ENCODE data around the gene FAHD1. TPM values are rescaled to one million over a fixed set of nuclear protein-coding genes. Genes with fewer than 3 reads are reported as not detected.

Gene FAHD1
- total and polyA plus RNA-seq, 2 donors: 22.5 to 23.6 TPM

GRCh38 chr16:1825864-1826690 is 929 bp upstream of the FAHD1 start:
- Histone ChIP-seq H3K27ac (ENCODE audit: low read depth in 1 of 2, low read length in 1 of 2) (peak overlapping the region in 1 of 2 donors; percentile 83), H3K4me1 (ENCODE audit: control insufficient read depth in 2 of 2, insufficient read depth in 2 of 2, low read length in 2 of 2) (peaks cover 13 to 30% of the 10 kb centered on the region in 2 donors)
- DNase-seq (ENCODE audit: low read depth in 6 of 9, low spot score in 9 of 9): peak in 5 of 9 donors; percentile 52 to 79 (median 74)

GRCh38 chr16:1828645-1829410 is 1.8 kb downstream of the FAHD1 start:
- H3K9me3 ChIP-seq (ENCODE audit: control insufficient read depth in 2 of 2, insufficient read depth in 1 of 2, low read length in 1 of 2): no peaks in the 10 kb centered on the region
- H3K27me3 ChIP-seq (ENCODE audit: control insufficient read depth in 2 of 2, insufficient read depth in 1 of 2, low read length in 1 of 2): peaks cover 0 to 12% of the 10 kb centered on the region in 2 donors
- no peak overlapping the region for H3K4me3 ChIP-seq (ENCODE audit: low read length in 2 of 2)
- WGBS: 93% methylated on average over 11 of the region's 11 CpGs
- peaks cover 0 to 9% of the 10 kb centered on the region in 2 donors for H3K36me3 ChIP-seq (ENCODE audit: control insufficient read depth in 2 of 2, insufficient read depth in 2 of 2, low read length in 1 of 2)
- no peak overlapping the region for H3K27ac ChIP-seq (ENCODE audit: low read depth in 1 of 2, low read length in 1 of 2)
- peaks cover 13 to 28% of the 10 kb centered on the region in 2 donors for H3K4me1 ChIP-seq (ENCODE audit: control insufficient read depth in 2 of 2, insufficient read depth in 2 of 2, low read length in 2 of 2)
- DNase-seq (ENCODE audit: low read depth in 6 of 9, low spot score in 9 of 9): no peak

More at GRCh38 chr16:1825864-1826690, 929 bp upstream of the FAHD1 start:
- Histone ChIP-seq H3K9me3 (ENCODE audit: control insufficient read depth in 2 of 2, insufficient read depth in 1 of 2, low read length in 1 of 2) (no peaks in the 10 kb centered on the region), H3K4me3 (ENCODE audit: low read length in 2 of 2) (peak overlapping the region; percentile 42 to 94), H3K36me3 (ENCODE audit: control insufficient read depth in 2 of 2, insufficient read depth in 2 of 2, low read length in 1 of 2) (peaks cover 10 to 21% of the 10 kb centered on the region in 2 donors), H3K27me3 (ENCODE audit: control insufficient read depth in 2 of 2, insufficient read depth in 1 of 2, low read length in 1 of 2) (peaks cover 0 to 12% of the 10 kb centered on the region in 2 donors)
- under 1% methylated on average over 96 of the region's 96 CpGs for WGBS

DNA sequence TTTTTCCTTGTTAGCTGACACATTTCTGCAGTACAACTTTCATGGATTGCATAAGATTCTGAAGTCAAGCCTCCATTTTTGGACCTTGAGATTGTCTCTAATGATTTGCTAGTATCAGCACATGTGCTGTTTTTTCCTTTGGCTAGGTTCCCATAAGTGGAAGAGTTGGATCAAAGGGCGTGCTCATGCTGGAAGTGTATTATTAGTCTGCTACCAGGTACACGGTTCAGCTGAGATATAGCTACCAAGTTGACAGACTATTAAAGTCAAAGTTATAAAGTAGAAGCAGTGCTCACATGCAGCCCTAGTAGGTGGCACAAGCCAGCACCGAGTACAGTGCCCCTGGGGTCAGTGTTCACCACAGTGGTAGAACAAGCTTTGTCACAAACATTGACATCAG is 3.2 kb downstream of the FAHD1 start:
- Histone ChIP-seq H3K27me3 (ENCODE audit: control insufficient read depth in 2 of 2, insufficient read depth in 1 of 2, low read length in 1 of 2) (peaks cover 0 to 11% of the 10 kb centered on the region in 2 donors), H3K4me3 (ENCODE audit: low read length in 2 of 2) (no peak overlapping the region), H3K9me3 (ENCODE audit: control insufficient read depth in 2 of 2, insufficient read depth in 1 of 2, low read length in 1 of 2) (no peaks in the 10 kb centered on the region), H3K4me1 (ENCODE audit: control insufficient read depth in 2 of 2, insufficient read depth in 2 of 2, low read length in 2 of 2) (peaks cover 13 to 20% of the 10 kb centered on the region in 2 donors), H3K36me3 (ENCODE audit: control insufficient read depth in 2 of 2, insufficient read depth in 2 of 2, low read length in 1 of 2) (peaks cover 0 to 6% of the 10 kb centered on the region in 2 donors), H3K27ac (ENCODE audit: low read depth in 1 of 2, low read length in 1 of 2) (no peak overlapping the region)
- DNase-seq (ENCODE audit: low read depth in 6 of 9, low spot score in 9 of 9): no peak
- WGBS: 93% methylated on average over 3 of the region's 3 CpGs

- no peak overlapping the region for H3K4me3 ChIP-seq (ENCODE audit: low read length in 2 of 2)
- H3K4me1 ChIP-seq (ENCODE audit: control insufficient read depth in 2 of 2, insufficient read depth in 2 of 2, low read length in 2 of 2): peaks cover 6 to 13% of the 10 kb centered on the region in 2 donors
- DNase-seq (ENCODE audit: low read depth in 6 of 9, low spot score in 9 of 9): no peak
- H3K27ac ChIP-seq (ENCODE audit: low read depth in 1 of 2, low read length in 1 of 2): no peak overlapping the region
- H3K27me3 ChIP-seq (ENCODE audit: control insufficient read depth in 2 of 2, insufficient read depth in 1 of 2, low read length in 1 of 2): peaks cover 0 to 4% of the 10 kb centered on the region in 2 donors
- 96% methylated on average over 19 of the region's 19 CpGs for WGBS
- no peaks in the 10 kb centered on the region for H3K9me3 ChIP-seq (ENCODE audit: control insufficient read depth in 2 of 2, insufficient read depth in 1 of 2, low read length in 1 of 2)
- H3K36me3 ChIP-seq (ENCODE audit: control insufficient read depth in 2 of 2, insufficient read depth in 2 of 2, low read length in 1 of 2): peaks cover 0 to 6% of the 10 kb centered on the region in 2 donors
Observed at GRCh38 chr16:1831186-1832075, 4.4 kb downstream of the FAHD1 start.

GRCh38 chr16:1832838-1833454 is 5.9 kb downstream of the FAHD1 start:
- peaks cover under 1 to 6% of the 10 kb centered on the region in 2 donors for H3K4me1 ChIP-seq (ENCODE audit: control insufficient read depth in 2 of 2, insufficient read depth in 2 of 2, low read length in 2 of 2)
- WGBS: 93% methylated on average over 9 of the region's 9 CpGs
- peaks cover 0 to 3% of the 10 kb centered on the region in 2 donors for H3K36me3 ChIP-seq (ENCODE audit: control insufficient read depth in 2 of 2, insufficient read depth in 2 of 2, low read length in 1 of 2)
- DNase-seq (ENCODE audit: low read depth in 6 of 9, low spot score in 9 of 9): no peak
- no peak overlapping the region for H3K4me3 ChIP-seq (ENCODE audit: low read length in 2 of 2)
- H3K27ac ChIP-seq (ENCODE audit: low read depth in 1 of 2, low read length in 1 of 2): no peak overlapping the region
- no peaks in the 10 kb centered on the region for H3K9me3 ChIP-seq (ENCODE audit: control insufficient read depth in 2 of 2, insufficient read depth in 1 of 2, low read length in 1 of 2)
- no peaks in the 10 kb centered on the region for H3K27me3 ChIP-seq (ENCODE audit: control insufficient read depth in 2 of 2, insufficient read depth in 1 of 2, low read length in 1 of 2)

DNA sequence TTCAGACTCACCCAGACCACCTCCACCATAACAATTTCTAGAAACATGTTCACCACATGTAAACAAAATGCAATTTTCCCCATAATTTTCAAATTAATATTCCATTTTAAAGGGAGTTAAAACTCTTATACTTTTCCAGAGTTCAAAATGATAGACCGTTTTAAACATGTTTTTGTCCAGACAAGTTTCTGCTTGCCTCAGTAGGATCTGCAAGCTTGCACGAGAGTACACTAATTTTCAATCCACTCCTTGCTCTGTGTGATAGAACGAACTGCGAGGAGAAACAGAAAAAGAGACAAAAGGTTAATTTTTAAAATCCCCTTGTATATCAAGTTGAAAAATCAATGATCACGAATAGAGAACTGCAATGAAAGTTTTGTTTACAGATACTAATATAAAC is 7.1 kb downstream of the FAHD1 start:
- Histone ChIP-seq H3K4me3 (ENCODE audit: low read length in 2 of 2) (no peak overlapping the region), H3K4me1 (ENCODE audit: control insufficient read depth in 2 of 2, insufficient read depth in 2 of 2, low read length in 2 of 2) (peaks cover 0 to under 1% of the 10 kb centered on the region in 2 donors), H3K27ac (ENCODE audit: low read depth in 1 of 2, low read length in 1 of 2) (no peak overlapping the region), H3K36me3 (ENCODE audit: control insufficient read depth in 2 of 2, insufficient read depth in 2 of 2, low read length in 1 of 2) (peaks cover 0 to 3% of the 10 kb centered on the region in 2 donors), H3K27me3 (ENCODE audit: control insufficient read depth in 2 of 2, insufficient read depth in 1 of 2, low read length in 1 of 2) (no peaks in the 10 kb centered on the region), H3K9me3 (ENCODE audit: control insufficient read depth in 2 of 2, insufficient read depth in 1 of 2, low read length in 1 of 2) (no peaks in the 10 kb centered on the region)
- DNase-seq (ENCODE audit: low read depth in 6 of 9, low spot score in 9 of 9): no peak
- 95% methylated on average over 5 of the region's 5 CpGs for WGBS

DNA sequence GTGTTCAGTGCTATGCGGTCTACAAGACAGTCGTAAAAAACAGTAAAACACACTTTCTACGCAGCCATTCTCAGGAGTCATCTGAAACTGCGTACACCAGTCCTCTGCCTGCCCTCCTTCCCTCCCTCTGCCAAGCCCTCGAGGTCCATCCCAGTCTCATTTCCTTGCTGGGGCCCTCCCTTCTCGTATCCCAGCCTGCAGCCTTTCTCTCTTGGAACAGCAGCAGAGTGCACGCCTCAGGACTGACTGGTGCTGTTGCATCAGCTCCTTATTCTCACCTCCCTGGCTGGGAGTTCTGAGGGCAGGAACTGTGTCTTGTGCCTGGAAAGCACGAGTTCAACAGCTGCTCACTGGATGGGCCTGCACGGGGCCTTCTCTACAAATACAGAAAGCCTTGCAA is 12.5 kb downstream of the FAHD1 start:
- no peak for DNase-seq (ENCODE audit: low read depth in 6 of 9, low spot score in 9 of 9)
- no peak overlapping the region for H3K27ac ChIP-seq (ENCODE audit: low read depth in 1 of 2, low read length in 1 of 2)
- WGBS: 91% methylated on average over 9 of the region's 9 CpGs
- no peak overlapping the region for H3K4me3 ChIP-seq (ENCODE audit: low read length in 2 of 2)
- H3K27me3 ChIP-seq (ENCODE audit: control insufficient read depth in 2 of 2, insufficient read depth in 1 of 2, low read length in 1 of 2): no peaks in the 10 kb centered on the region
- H3K9me3 ChIP-seq (ENCODE audit: control insufficient read depth in 2 of 2, insufficient read depth in 1 of 2, low read length in 1 of 2): no peaks in the 10 kb centered on the region
- no peaks in the 10 kb centered on the region for H3K4me1 ChIP-seq (ENCODE audit: control insufficient read depth in 2 of 2, insufficient read depth in 2 of 2, low read length in 2 of 2)
- no peaks in the 10 kb centered on the region for H3K36me3 ChIP-seq (ENCODE audit: control insufficient read depth in 2 of 2, insufficient read depth in 2 of 2, low read length in 1 of 2)

- WGBS: 85% methylated on average over 4 of the region's 4 CpGs
- H3K27me3 ChIP-seq (ENCODE audit: control insufficient read depth in 2 of 2, insufficient read depth in 1 of 2, low read length in 1 of 2): peaks cover 3 to 9% of the 10 kb centered on the region in 2 donors
- no peak overlapping the region for H3K4me3 ChIP-seq (ENCODE audit: low read length in 2 of 2)
- H3K9me3 ChIP-seq (ENCODE audit: control insufficient read depth in 2 of 2, insufficient read depth in 1 of 2, low read length in 1 of 2): no peaks in the 10 kb centered on the region
- no peak for DNase-seq (ENCODE audit: low read depth in 6 of 9, low spot score in 9 of 9)
- no peak overlapping the region for H3K27ac ChIP-seq (ENCODE audit: low read depth in 1 of 2, low read length in 1 of 2)
- H3K4me1 ChIP-seq (ENCODE audit: control insufficient read depth in 2 of 2, insufficient read depth in 2 of 2, low read length in 2 of 2): no peaks in the 10 kb centered on the region
- no peaks in the 10 kb centered on the region for H3K36me3 ChIP-seq (ENCODE audit: control insufficient read depth in 2 of 2, insufficient read depth in 2 of 2, low read length in 1 of 2)
Observed at GRCh38 chr16:1845985-1846384, 19.0 kb downstream of the FAHD1 start.
